Ovary (tissue), 3 donors: ENCODE measurements around the gene ST8SIA6.
"Not testable (repeated sequence)": the region's sequence is repeated elsewhere in the genome, so short reads cannot be mapped to it uniquely, and the experiment has no call there.

Experiments used
- EP300 ChIP-seq: sonication (generic); formaldehyde crosslinking; IDR thresholded peaks from one replicate; pipeline ENCODE4 v1.6.1; 2017; ENCODE audit warnings: antibody characterized with exemption
- POLR2A ChIP-seq: fragments of 450-650 bp; IDR thresholded peaks from one replicate; pipeline ENCODE4 v1.6.1; 2017; ENCODE audit warnings: antibody characterized with exemption, mild to moderate bottlenecking, moderate library complexity
- TF ChIP-seq, protein P1 (sequence below), 3 donors: fragments of 450-650 bp in 2 of 3; fragments of 200-600 bp in 1 of 3; IDR thresholded peaks; one replicate each; pipeline versions ENCODE4 v1.5.1 to v1.8.0; 2016 to 2022; ENCODE audit warnings: antibody characterized with exemption in 3 of 3, mild to moderate bottlenecking in 1 of 3
- donor health status: DM: no; HTN: no; CAD: no.

DNA sequence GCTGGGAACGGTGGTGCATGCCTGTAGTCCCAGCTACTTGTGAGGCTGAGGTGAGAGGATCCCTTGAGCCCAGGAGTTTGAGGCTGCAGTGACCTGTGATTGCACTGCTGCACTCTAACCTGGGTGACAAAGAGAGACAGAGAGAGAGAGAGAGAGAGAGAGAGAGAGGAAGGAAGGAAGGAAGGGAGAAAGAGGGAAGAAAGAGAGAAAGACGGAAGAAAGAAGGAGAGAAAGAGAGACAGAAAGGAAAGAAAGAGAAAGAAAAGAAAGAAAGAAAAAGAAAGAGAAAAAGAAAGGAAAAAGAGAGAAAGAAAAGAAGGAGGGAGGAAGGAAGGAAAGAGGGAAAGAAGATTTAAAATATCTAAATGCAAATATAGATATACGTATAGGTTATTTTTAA is 132.4 kb downstream of the ST8SIA6 start:
- TF ChIP-seq, protein P1, sequence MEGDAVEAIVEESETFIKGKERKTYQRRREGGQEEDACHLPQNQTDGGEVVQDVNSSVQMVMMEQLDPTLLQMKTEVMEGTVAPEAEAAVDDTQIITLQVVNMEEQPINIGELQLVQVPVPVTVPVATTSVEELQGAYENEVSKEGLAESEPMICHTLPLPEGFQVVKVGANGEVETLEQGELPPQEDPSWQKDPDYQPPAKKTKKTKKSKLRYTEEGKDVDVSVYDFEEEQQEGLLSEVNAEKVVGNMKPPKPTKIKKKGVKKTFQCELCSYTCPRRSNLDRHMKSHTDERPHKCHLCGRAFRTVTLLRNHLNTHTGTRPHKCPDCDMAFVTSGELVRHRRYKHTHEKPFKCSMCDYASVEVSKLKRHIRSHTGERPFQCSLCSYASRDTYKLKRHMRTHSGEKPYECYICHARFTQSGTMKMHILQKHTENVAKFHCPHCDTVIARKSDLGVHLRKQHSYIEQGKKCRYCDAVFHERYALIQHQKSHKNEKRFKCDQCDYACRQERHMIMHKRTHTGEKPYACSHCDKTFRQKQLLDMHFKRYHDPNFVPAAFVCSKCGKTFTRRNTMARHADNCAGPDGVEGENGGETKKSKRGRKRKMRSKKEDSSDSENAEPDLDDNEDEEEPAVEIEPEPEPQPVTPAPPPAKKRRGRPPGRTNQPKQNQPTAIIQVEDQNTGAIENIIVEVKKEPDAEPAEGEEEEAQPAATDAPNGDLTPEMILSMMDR (IDR thresholded peaks at IDR 0.05), result not testable (repeated sequence)
- TF ChIP-seq EP300, POLR2A: not testable (repeated sequence)
